Gastroesophageal sphincter (tissue), 3 donors: ENCODE results near the gene PRDM15.

Experiments
- POLR2A ChIP-seq, 2 donors: fragments of 450-650 bp; IDR thresholded peaks; one replicate each; pipeline ENCODE4 v1.6.1; 2017; ENCODE audit warnings: antibody characterized with exemption in 2 of 2, mild to moderate bottlenecking in 2 of 2, moderate library complexity in 1 of 2
- POLR2AphosphoS5 ChIP-seq: sonication (generic); formaldehyde crosslinking; IDR thresholded peaks from one replicate; pipeline ENCODE4 v1.6.1; 2017; ENCODE audit warnings: antibody characterized with exemption
- TF ChIP-seq, protein P1 (sequence below), 4 experiments: fragments of 200-600 bp in 2 of 4; fragments of 450-650 bp in 2 of 4; sonication (generic) in 1 of 4; IDR thresholded peaks; one replicate each; pipeline ENCODE4 v1.5.1; 2017 to 2019; ENCODE audit warnings: antibody characterized with exemption in 4 of 4, mild to moderate bottlenecking in 2 of 4, moderate library complexity in 2 of 4

GRCh38 chr21:41825881-41826280 lies 53.3 kb downstream of the PRDM15 start:
- TF ChIP-seq POLR2AphosphoS5 (no peak), POLR2A (IDR thresholded peaks at IDR 0.05) (no peak)
- TF ChIP-seq, protein P1, sequence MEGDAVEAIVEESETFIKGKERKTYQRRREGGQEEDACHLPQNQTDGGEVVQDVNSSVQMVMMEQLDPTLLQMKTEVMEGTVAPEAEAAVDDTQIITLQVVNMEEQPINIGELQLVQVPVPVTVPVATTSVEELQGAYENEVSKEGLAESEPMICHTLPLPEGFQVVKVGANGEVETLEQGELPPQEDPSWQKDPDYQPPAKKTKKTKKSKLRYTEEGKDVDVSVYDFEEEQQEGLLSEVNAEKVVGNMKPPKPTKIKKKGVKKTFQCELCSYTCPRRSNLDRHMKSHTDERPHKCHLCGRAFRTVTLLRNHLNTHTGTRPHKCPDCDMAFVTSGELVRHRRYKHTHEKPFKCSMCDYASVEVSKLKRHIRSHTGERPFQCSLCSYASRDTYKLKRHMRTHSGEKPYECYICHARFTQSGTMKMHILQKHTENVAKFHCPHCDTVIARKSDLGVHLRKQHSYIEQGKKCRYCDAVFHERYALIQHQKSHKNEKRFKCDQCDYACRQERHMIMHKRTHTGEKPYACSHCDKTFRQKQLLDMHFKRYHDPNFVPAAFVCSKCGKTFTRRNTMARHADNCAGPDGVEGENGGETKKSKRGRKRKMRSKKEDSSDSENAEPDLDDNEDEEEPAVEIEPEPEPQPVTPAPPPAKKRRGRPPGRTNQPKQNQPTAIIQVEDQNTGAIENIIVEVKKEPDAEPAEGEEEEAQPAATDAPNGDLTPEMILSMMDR (IDR thresholded peaks at IDR 0.05): no peak
